H1 (cell line): Measurements from ENCODE around the gene DYNLT3. TPM values are rescaled to one million over a fixed set of nuclear protein-coding genes. Genes with fewer than 3 reads are reported as not detected.

Experiments
- CTCF ChIA-PET: fragments of 300-600 bp; sonication (Branson Sonifier 250); formaldehyde crosslinking; loops from one replicate; lab custom pipeline; 2021; ENCODE audit not compliant: partially characterized antibody; lab: Charles Lee
- POLR2A ChIA-PET: fragments of 300-600 bp; sonication (Branson Sonifier 250); formaldehyde crosslinking; loops from one replicate; lab custom pipeline; 2021; ENCODE audit warnings: inconsistent platforms; ENCODE audit not compliant: partially characterized antibody; lab: Charles Lee
- DNase-seq, 2 experiments: peaks; one replicate each; pipeline versions ENCODE4 v3.0.0 to v3.0.0-alpha.2; 2010 to 2022; ENCODE audit warnings: low spot score in 2 of 2, low read depth in 1 of 2, mixed read lengths in 1 of 2
- FAIRE-seq: peaks from 2 replicates; lab custom pipeline; 2011; peaks lifted over from hg19 to GRCh38; lab: Jason Lieb, UNC
- H2AFZ ChIP-seq: 2 replicates; pipeline ENCODE4 v1.8.1; 2012; ENCODE audit warnings: low read length, inconsistent platforms
- H2AK5ac ChIP-seq: 2 replicates; pipeline ENCODE4 v1.6.1; 2013; ENCODE audit warnings: low read depth, low read length
- H2BK120ac ChIP-seq: replicated peaks from 2 replicates; pipeline ENCODE3; 2013; ENCODE audit warnings: low read depth, low read length, inconsistent platforms
- H2BK12ac ChIP-seq: 2 replicates; pipeline ENCODE4 v1.6.1; 2013; ENCODE audit warnings: low read depth, low read length
- H2BK15ac ChIP-seq: 2 replicates; pipeline ENCODE4 v1.6.1; 2013; ENCODE audit warnings: low read length
- H2BK20ac ChIP-seq: 2 replicates; pipeline ENCODE4 v1.6.1; 2013; ENCODE audit warnings: low read length
- H2BK5ac ChIP-seq: 2 replicates; pipeline ENCODE4 v1.6.1; 2013; ENCODE audit warnings: low read depth, low read length
- H3K14ac ChIP-seq: 2 replicates; pipeline ENCODE4 v1.6.1; 2013; ENCODE audit warnings: inconsistent platforms; ENCODE audit not compliant: insufficient read length
- H3K18ac ChIP-seq: 2 replicates; pipeline ENCODE4 v1.6.1; 2013; ENCODE audit warnings: low read length; ENCODE audit errors: extremely low read depth
- H3K23ac ChIP-seq: 2 replicates; pipeline ENCODE4 v1.6.1; 2013; ENCODE audit warnings: inconsistent platforms; ENCODE audit not compliant: insufficient read length
- H3K23me2 ChIP-seq: 2 replicates; pipeline ENCODE4 v1.6.1; 2013; ENCODE audit warnings: low read depth, low read length
- H3K27ac ChIP-seq: 2 replicates; pipeline ENCODE4 v1.6.1; 2011; ENCODE audit warnings: low read depth, low read length, inconsistent platforms
- H3K27me3 ChIP-seq, 4 experiments: replicated peaks in 1 of 4; 1 replicate in 1 of 4; 2 replicates in 3 of 4; pipeline versions ENCODE4 v1.6.1 to v1.8.1; 2011 to 2013; ENCODE audit warnings: low read length in 3 of 4, mild to moderate bottlenecking in 3 of 4, inconsistent platforms in 2 of 4, mixed read lengths in 2 of 4, moderate library complexity in 1 of 4; ENCODE audit not compliant: control insufficient read depth in 3 of 4, insufficient read depth in 3 of 4; ENCODE audit errors: extremely low read depth in 1 of 4
- H3K36me3 ChIP-seq, 4 experiments: 2 replicates each; pipeline versions ENCODE4 v1.6.1 to v1.8.1; 2011 to 2013; ENCODE audit warnings: mild to moderate bottlenecking in 4 of 4, low read length in 3 of 4, moderate library complexity in 2 of 4, control low read depth in 1 of 4, inconsistent platforms in 1 of 4; ENCODE audit not compliant: insufficient read depth in 4 of 4, control insufficient read depth in 2 of 4
- H3K4ac ChIP-seq: replicated peaks from 2 replicates; pipeline ENCODE3; 2013; ENCODE audit warnings: low read length, low read depth, mixed read lengths, inconsistent platforms; ENCODE audit not compliant: insufficient read length
- H3K4me1 ChIP-seq, 4 experiments: replicated peaks in 1 of 4; 1 replicate in 1 of 4; 2 replicates in 3 of 4; pipeline versions ENCODE4 v1.6.1 to v1.8.1; 2011 to 2013; ENCODE audit warnings: low read length in 3 of 4, inconsistent platforms in 2 of 4, mixed read lengths in 1 of 4; ENCODE audit not compliant: insufficient read depth in 4 of 4, control insufficient read depth in 3 of 4
- H3K4me2 ChIP-seq, 2 experiments: 2 replicates each; pipeline versions ENCODE4 v1.6.1 to v1.8.1; 2011 to 2013; ENCODE audit warnings: low read depth in 2 of 2, low read length in 2 of 2, control low read depth in 1 of 2, inconsistent platforms in 1 of 2, mild to moderate bottlenecking in 1 of 2; ENCODE audit not compliant: insufficient read depth in 1 of 2
- H3K4me3 ChIP-seq, 4 experiments: fragments of 200-600, 300-600 bp in 1 of 4; sonication (generic), shearing (Covaris generic), sonication (Bioruptor Twin) in 1 of 4; 2 replicates each; pipeline versions ENCODE4 v1.5.1 to v1.8.1; 2011 to 2016; ENCODE audit warnings: low read length in 4 of 4, low read depth in 3 of 4, control low read depth in 2 of 4, inconsistent platforms in 2 of 4, mild to moderate bottlenecking in 2 of 4, mixed read lengths in 1 of 4, moderate library complexity in 1 of 4; ENCODE audit not compliant: insufficient read depth in 2 of 4; ENCODE audit errors: extremely low read depth in 1 of 4
- H3K56ac ChIP-seq: replicated peaks from 2 replicates; pipeline ENCODE3; 2013; ENCODE audit warnings: low read depth, mild to moderate bottlenecking, mixed read lengths, low read length, inconsistent platforms; ENCODE audit not compliant: insufficient read length
- H3K79me1 ChIP-seq: 2 replicates; pipeline ENCODE4 v1.6.1; 2013; ENCODE audit warnings: low read depth, low read length, control low read depth
- H3K79me2 ChIP-seq, 2 experiments: 2 replicates each; pipeline versions ENCODE4 v1.6.1 to v1.8.1; 2012 to 2013; ENCODE audit warnings: low read length in 2 of 2, mild to moderate bottlenecking in 2 of 2, inconsistent platforms in 1 of 2; ENCODE audit not compliant: insufficient read depth in 2 of 2, control insufficient read depth in 1 of 2
- H3K9ac ChIP-seq, 4 experiments: replicated peaks in 1 of 4; 1 replicate in 1 of 4; 2 replicates in 3 of 4; pipeline versions ENCODE4 v1.6.1 to v1.8.1; 2011 to 2013; ENCODE audit warnings: low read depth in 3 of 4, low read length in 3 of 4, control low read depth in 2 of 4, mild to moderate bottlenecking in 2 of 4, moderate library complexity in 2 of 4, inconsistent platforms in 1 of 4; ENCODE audit errors: extremely low read depth in 1 of 4
- H3K9me3 ChIP-seq, 2 experiments: 2 replicates each; pipeline versions ENCODE4 v1.6.1 to v1.8.1; 2012 to 2013; ENCODE audit warnings: mild to moderate bottlenecking in 2 of 2, moderate library complexity in 2 of 2, control low read depth in 1 of 2, inconsistent platforms in 1 of 2, low read depth in 1 of 2, low read length in 1 of 2, mixed read lengths in 1 of 2; ENCODE audit not compliant: insufficient read depth in 2 of 2
- H4K20me1 ChIP-seq, 2 experiments: replicated peaks in 1 of 2; 2 replicates each; pipeline versions ENCODE3 to v1.8.1; 2011 to 2013; ENCODE audit warnings: inconsistent platforms in 2 of 2, low read length in 2 of 2, mild to moderate bottlenecking in 1 of 2; ENCODE audit not compliant: insufficient read depth in 2 of 2, control insufficient read depth in 1 of 2
- H4K5ac ChIP-seq: 2 replicates; pipeline ENCODE4 v1.6.1; 2013; ENCODE audit warnings: low read length, low read depth, mixed read lengths, inconsistent platforms; ENCODE audit not compliant: insufficient read length
- H4K8ac ChIP-seq: 2 replicates; pipeline ENCODE4 v1.8.0; 2013; ENCODE audit warnings: mild to moderate bottlenecking, moderate library complexity, low read length, inconsistent platforms; ENCODE audit not compliant: insufficient read depth; ENCODE audit errors: extremely low read depth
- H4K91ac ChIP-seq: replicated peaks from 2 replicates; pipeline ENCODE3; 2013; ENCODE audit warnings: low read length, mixed read lengths, inconsistent platforms; ENCODE audit not compliant: insufficient read length
- BRCA1 ChIP-seq: IDR thresholded peaks from 2 replicates; pipeline ENCODE4 v1.6.1; 2012; ENCODE audit warnings: low read depth, low read length, improper control_type of control experiment
- CHD1 ChIP-seq: IDR thresholded peaks from 2 replicates; pipeline ENCODE4 v1.6.1; 2012; ENCODE audit warnings: low read depth, low read length, improper control_type of control experiment
- EGR1 ChIP-seq: IDR thresholded peaks from 2 replicates; pipeline ENCODE4 v1.6.1; 2011; ENCODE audit warnings: low read depth, low read length, borderline replicate concordance
- GTF2F1 ChIP-seq: IDR thresholded peaks from 2 replicates; pipeline ENCODE4 v1.6.1; 2012; ENCODE audit warnings: low read depth, low read length, improper control_type of control experiment, borderline replicate concordance
- KDM1A ChIP-seq: fragments of 200-600, 300-600 bp; sonication (generic); IDR thresholded peaks from 2 replicates; pipeline ENCODE4 v1.7.1; 2016; ENCODE audit warnings: mild to moderate bottlenecking, low read length, borderline replicate concordance
- PHF8 ChIP-seq: fragments of 200-600 bp; sonication (generic); conservative IDR thresholded peaks from 2 replicates; pipeline ENCODE4 v1.7.1; 2012; ENCODE audit warnings: low read depth, mild to moderate bottlenecking, inconsistent platforms, low read length, moderate library complexity
- POLR2A ChIP-seq, 2 experiments: IDR thresholded peaks; 1 replicate in 1 of 2; 2 replicates in 1 of 2; pipeline ENCODE4 v1.6.1; 2011; ENCODE audit warnings: low read depth in 2 of 2, low read length in 2 of 2, mild to moderate bottlenecking in 2 of 2; ENCODE audit errors: control extremely low read depth in 1 of 2
- RAD21 ChIP-seq, 2 experiments: IDR thresholded peaks in 1 of 2; conservative IDR thresholded peaks in 1 of 2; 2 replicates each; pipeline ENCODE4 v1.6.1; 2011; ENCODE audit warnings: low read depth in 2 of 2, low read length in 2 of 2, improper control_type of control experiment in 1 of 2, inconsistent platforms in 1 of 2, mild to moderate bottlenecking in 1 of 2, moderate library complexity in 1 of 2
- RBBP5 ChIP-seq: IDR thresholded peaks from 2 replicates; pipeline ENCODE4 v1.7.1; 2012; ENCODE audit warnings: low read depth, mild to moderate bottlenecking, inconsistent platforms, low read length, moderate library complexity, borderline replicate concordance
- RFX5 ChIP-seq: IDR thresholded peaks from 2 replicates; pipeline ENCODE4 v1.6.1; 2011; ENCODE audit warnings: low read depth, low read length, improper control_type of control experiment, borderline replicate concordance
- TAF1 ChIP-seq: IDR thresholded peaks from 2 replicates; pipeline ENCODE4 v1.6.1; 2011; ENCODE audit warnings: mild to moderate bottlenecking, low read depth, low read length
- WGBS, 2 experiments: shearing (Covaris generic) in 1 of 2; methylation state at CpG; one replicate each; pipeline versions ENCODE4 v1.1.6 to v1.1.7; 2013 to 2015; ENCODE audit warnings: low lambda C conversion rate in 2 of 2, mixed read lengths in 2 of 2, inconsistent platforms in 1 of 2, low coverage in 1 of 2, missing lambda C conversion rate in 1 of 2; ENCODE audit not compliant: insufficient replicate concordance in 2 of 2, insufficient coverage in 1 of 2, insufficient read length in 1 of 2; ENCODE audit errors: extremely low coverage in 1 of 2, missing lambda C conversion rate in 1 of 2; 5-methylcytosine and 5-hydroxymethylcytosine counted together
- polyA plus RNA-seq, 7 experiments: library from polyadenylated mRNA; depleted of rRNA in 3 of 7; stranded (reverse) in 5 of 7; unstranded in 2 of 7; fragments of >200 nt in 5 of 7; fragments of 200-250 nt in 2 of 7; gene quantifications; 1 replicate in 5 of 7; 2 replicates in 1 of 7; 4 replicates in 1 of 7; pipeline versions ENCODE4 v1.2.1 to v1.2.3, GENCODE V29; 2011 to 2013; ENCODE audit warnings: missing spikeins in 2 of 7, mixed read lengths in 2 of 7
- total RNA-seq: library from RNA; stranded (reverse); fragmentation: NEBNext Ultra II Directional; extraction: Animal tissue kit (Norgen Biotek cat#: 25700); gene quantifications from 2 replicates; pipeline ENCODE4 v1.2.1, GENCODE V29; 2021
- TF ChIP-seq, protein P1 (sequence below): IDR thresholded peaks from 2 replicates; pipeline ENCODE4 v1.6.1; 2012; ENCODE audit warnings: inconsistent platforms

DYNLT3 gene
- total and polyA plus RNA-seq, 2 of the 8 experiments (the other 6 are each of a cell fraction or from before 2014, with no cell fraction given), result 2.3 to 3.5 TPM

GRCh38 chrX:37863728-37864127 lies 16.4 kb upstream of the DYNLT3 start:
- Histone ChIP-seq H4K8ac (no peak overlapping the region), H3K79me2 (no peaks in the 10 kb centered on the region), H4K20me1 (no peaks in the 10 kb centered on the region), H3K27ac (no peak overlapping the region), H2BK20ac (no peak overlapping the region), H3K23me2 (no peaks in the 10 kb centered on the region; the same call in 1 of the 2 replicates), H3K27me3 (no peaks in the 10 kb centered on the region), H3K4me1 (no peaks in the 10 kb centered on the region), H2BK15ac (no peak overlapping the region), H4K5ac (no peak overlapping the region), H3K4ac (no peak overlapping the region), H3K4me2 (no peak overlapping the region), H3K79me1 (no peaks in the 10 kb centered on the region), H3K9ac (no peak overlapping the region), H4K91ac (no peak overlapping the region), H2AFZ (no peak overlapping the region), H3K4me3 (no peak overlapping the region), H2BK12ac (no peak overlapping the region), H3K56ac (no peak overlapping the region), H3K18ac (no peak overlapping the region), H2BK120ac (no peak overlapping the region), H3K14ac (no peak overlapping the region), H3K9me3 (no peaks in the 10 kb centered on the region), H2AK5ac (no peak overlapping the region), H3K36me3 (no peaks in the 10 kb centered on the region), H3K23ac (no peak overlapping the region), H2BK5ac (no peak overlapping the region)
- FAIRE-seq (no peak), DNase-seq (no peak)
- ChIA-PET POLR2A (no interaction called here), CTCF (no interaction called here)
- 94% methylated on average over 3 of the region's 3 CpGs; no CpG with 5 or more reads in 1 of the 2 experiments for WGBS, 2 experiments
- TF ChIP-seq RBBP5 (no peak), PHF8 (no peak), RAD21 (IDR thresholded peaks at IDR 0.05 in 1 of 2, conservative IDR thresholded peaks at IDR 0.05 in 1 of 2; ENCODE audit: low read depth in 2 of 2, low read length in 2 of 2) (no peak), CHD1 (no peak), EGR1 (no peak), BRCA1 (no peak), RFX5 (no peak), GTF2F1 (no peak), TAF1 (no peak), KDM1A (no peak), POLR2A (IDR thresholded peaks at IDR 0.05; ENCODE audit: control extremely low read depth in 1 of 2, low read depth in 2 of 2, low read length in 2 of 2) (no peak)
- TF ChIP-seq, protein P1, sequence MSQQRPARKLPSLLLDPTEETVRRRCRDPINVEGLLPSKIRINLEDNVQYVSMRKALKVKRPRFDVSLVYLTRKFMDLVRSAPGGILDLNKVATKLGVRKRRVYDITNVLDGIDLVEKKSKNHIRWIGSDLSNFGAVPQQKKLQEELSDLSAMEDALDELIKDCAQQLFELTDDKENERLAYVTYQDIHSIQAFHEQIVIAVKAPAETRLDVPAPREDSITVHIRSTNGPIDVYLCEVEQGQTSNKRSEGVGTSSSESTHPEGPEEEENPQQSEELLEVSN, result no peak
